Activated CD8-positive, alpha-beta T cell treated with anti-CD3 and anti-CD28 coated beads, Interleukin-2, amount 10 ng/mL, durations not matched to agents 7 days and 5 days (primary cell): Measurements from ENCODE around the gene TJP3. TPM values are rescaled to one million over a fixed set of nuclear protein-coding genes. Genes with fewer than 3 reads are reported as not detected.

Experiments used
- ATAC-seq: fragments of 150-1000 bp; cut with Tn5 transposase; one replicate; pipeline ENCODE4 v1.10.0; 2021; ENCODE audit warnings: moderate library complexity
- CTCF ChIA-PET: fragments of 350-600 bp; sonication (Branson Sonifier 250); formaldehyde crosslinking; loops from one replicate; lab custom pipeline; 2021; ENCODE audit warnings: antibody characterized with exemption; lab: Charles Lee
- POLR2A ChIA-PET: fragments of 350-600 bp; sonication (Branson Sonifier 250); formaldehyde crosslinking; loops from one replicate; lab custom pipeline; 2021; ENCODE audit warnings: antibody characterized with exemption; lab: Charles Lee
- DNase-seq: peaks from one replicate; pipeline ENCODE4 v3.0.0-alpha.2; 2020
- H3K27ac Mint-ChIP-seq: one replicate; pipeline ENCODE4 v1.8.0; 2021; ENCODE audit warnings: mild to moderate bottlenecking, mixed read lengths
- H3K27me3 Mint-ChIP-seq: one replicate; pipeline ENCODE4 v1.8.0; 2021; ENCODE audit warnings: low read depth, mixed read lengths
- H3K36me3 Mint-ChIP-seq: one replicate; pipeline ENCODE4 v1.8.0; 2021; ENCODE audit warnings: low read depth, mixed read lengths
- H3K4me1 Mint-ChIP-seq: one replicate; pipeline ENCODE4 v1.8.0; 2021; ENCODE audit warnings: low read depth, mixed read lengths
- H3K4me3 Mint-ChIP-seq: one replicate; pipeline ENCODE4 v1.8.0; 2021; ENCODE audit warnings: mild to moderate bottlenecking, mixed read lengths
- H3K9me3 Mint-ChIP-seq: one replicate; pipeline ENCODE4 v1.8.0; 2022; ENCODE audit warnings: mixed read lengths; ENCODE audit not compliant: insufficient read depth
- total RNA-seq, 2 experiments: library from RNA; stranded (reverse); gene quantifications; one replicate each; pipeline ENCODE4 v1.2.3, GENCODE V29; 2021

Gene TJP3
- total RNA-seq, 2 experiments from 2014 or later: 1.3 TPM

- no peak for DNase-seq
- H3K27ac Mint-ChIP-seq: no peak overlapping the region
Measured at GRCh38 chr19:3672993-3673392, 35.2 kb upstream of the TJP3 start.

GRCh38 chr19:3673506-3674439, 34.4 kb upstream of the TJP3 start:
- H3K9me3 Mint-ChIP-seq: no peaks in the 10 kb centered on the region
- CTCF ChIA-PET: interaction anchor here (0.5 kb wide), 1 partner anchor 69 kb away, joined by 3 read pairs; no protein-coding TSS in a partner anchor
- no peak overlapping the region for H3K4me3 Mint-ChIP-seq
- no peaks in the 10 kb centered on the region for H3K36me3 Mint-ChIP-seq
- H3K27me3 Mint-ChIP-seq: no peaks in the 10 kb centered on the region
- POLR2A ChIA-PET: no interaction called here
- H3K4me1 Mint-ChIP-seq: peaks cover 38% of the 10 kb centered on the region
- DNase-seq (no peak), ATAC-seq (no peak)
- no peak overlapping the region for H3K27ac Mint-ChIP-seq

More at GRCh38 chr19:3672993-3673392, 35.2 kb upstream of the TJP3 start:
- ChIA-PET POLR2A (interaction anchor here (0.7 kb wide), 1 partner anchor 15 kb away, joined by 3 read pairs; no protein-coding TSS in a partner anchor), CTCF (interaction anchor here (0.5 to 1.2 kb wide), 2 partner anchors 28 to 70 kb away, joined by 3 to 5 read pairs; partner anchors contain the start of gene PIP5K1C)
- no peak overlapping the region for H3K4me3 Mint-ChIP-seq
- H3K27me3 Mint-ChIP-seq: no peaks in the 10 kb centered on the region
- H3K4me1 Mint-ChIP-seq: peaks cover 38% of the 10 kb centered on the region
- no peak for ATAC-seq
- H3K9me3 Mint-ChIP-seq: no peaks in the 10 kb centered on the region
- H3K36me3 Mint-ChIP-seq: no peaks in the 10 kb centered on the region

GRCh38 chr19:3674784-3675543, 33.2 kb upstream of the TJP3 start:
- peaks cover 33% of the 10 kb centered on the region for H3K4me1 Mint-ChIP-seq
- ATAC-seq (no peak), DNase-seq (no peak)
- H3K27me3 Mint-ChIP-seq: no peaks in the 10 kb centered on the region
- no peaks in the 10 kb centered on the region for H3K9me3 Mint-ChIP-seq
- no peak overlapping the region for H3K4me3 Mint-ChIP-seq
- CTCF ChIA-PET: no interaction called here
- H3K36me3 Mint-ChIP-seq: no peaks in the 10 kb centered on the region
- POLR2A ChIA-PET: no interaction called here
- no peak overlapping the region for H3K27ac Mint-ChIP-seq

GRCh38 chr19:3678188-3678587, 30.0 kb upstream of the TJP3 start:
- Mint-ChIP-seq H3K4me3 (no peak overlapping the region), H3K27me3 (no peaks in the 10 kb centered on the region), H3K4me1 (peaks cover 9% of the 10 kb centered on the region), H3K9me3 (no peaks in the 10 kb centered on the region), H3K27ac (no peak overlapping the region), H3K36me3 (no peaks in the 10 kb centered on the region)
- DNase-seq (no peak), ATAC-seq (no peak)
- CTCF ChIA-PET: no interaction called here
- POLR2A ChIA-PET: no interaction called here

DNA sequence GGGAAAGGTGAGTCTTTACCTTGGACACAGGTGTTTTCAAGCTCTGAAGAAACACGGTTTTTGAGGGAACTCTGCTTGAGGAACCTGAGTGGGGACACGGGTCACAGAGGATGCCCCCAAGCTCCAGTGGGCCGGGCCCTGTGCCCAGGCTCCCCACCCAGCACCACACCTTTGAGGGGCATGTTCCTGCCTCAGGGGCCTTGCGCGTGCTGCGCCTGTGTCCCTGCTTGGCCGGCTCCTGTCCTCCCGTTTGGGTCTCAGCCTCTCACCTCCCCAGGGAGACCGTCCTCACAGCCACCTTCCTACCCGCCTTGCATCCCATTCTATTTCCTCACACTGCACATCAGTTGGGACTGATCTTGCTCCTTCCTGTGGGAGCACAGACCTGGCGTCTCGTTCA, 29.0 kb upstream of the TJP3 start:
- Mint-ChIP-seq H3K27ac (no peak overlapping the region), H3K36me3 (peaks cover 6% of the 10 kb centered on the region)
- POLR2A ChIA-PET: no interaction called here

DNA sequence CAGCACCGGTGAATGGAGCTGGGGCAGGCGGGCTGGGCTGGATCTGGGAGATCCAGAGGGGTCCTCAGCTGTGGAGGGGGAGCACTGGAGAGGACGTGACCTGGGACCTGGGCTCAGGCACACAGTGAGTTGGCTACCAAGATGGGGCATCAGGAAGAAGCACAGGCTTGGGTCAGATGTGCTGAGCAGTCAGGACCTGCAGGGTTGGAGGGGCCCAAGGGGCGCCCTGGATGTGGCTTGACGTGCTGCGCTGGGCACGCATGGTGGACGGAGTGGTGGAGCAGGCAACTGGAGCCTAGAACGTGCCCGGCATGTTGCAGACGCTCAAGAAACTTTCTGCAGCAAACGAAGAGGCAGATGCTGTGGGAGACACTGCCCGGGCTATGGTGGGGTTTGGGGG, 28.6 kb upstream of the TJP3 start:
- Mint-ChIP-seq H3K36me3 (peaks cover 10% of the 10 kb centered on the region), H3K4me1 (peaks cover 9% of the 10 kb centered on the region), H3K27ac (no peak overlapping the region), H3K9me3 (no peaks in the 10 kb centered on the region), H3K4me3 (no peak overlapping the region), H3K27me3 (no peaks in the 10 kb centered on the region)
- CTCF ChIA-PET: no interaction called here
- POLR2A ChIA-PET: no interaction called here
- no peak for ATAC-seq
- DNase-seq: no peak

More for the DNA sequence above, 29.0 kb upstream of the TJP3 start:
- no peak for DNase-seq
- ATAC-seq: no peak
- Mint-ChIP-seq H3K9me3 (no peaks in the 10 kb centered on the region), H3K4me1 (peaks cover 9% of the 10 kb centered on the region), H3K27me3 (no peaks in the 10 kb centered on the region), H3K4me3 (no peak overlapping the region)
- CTCF ChIA-PET: no interaction called here

DNA sequence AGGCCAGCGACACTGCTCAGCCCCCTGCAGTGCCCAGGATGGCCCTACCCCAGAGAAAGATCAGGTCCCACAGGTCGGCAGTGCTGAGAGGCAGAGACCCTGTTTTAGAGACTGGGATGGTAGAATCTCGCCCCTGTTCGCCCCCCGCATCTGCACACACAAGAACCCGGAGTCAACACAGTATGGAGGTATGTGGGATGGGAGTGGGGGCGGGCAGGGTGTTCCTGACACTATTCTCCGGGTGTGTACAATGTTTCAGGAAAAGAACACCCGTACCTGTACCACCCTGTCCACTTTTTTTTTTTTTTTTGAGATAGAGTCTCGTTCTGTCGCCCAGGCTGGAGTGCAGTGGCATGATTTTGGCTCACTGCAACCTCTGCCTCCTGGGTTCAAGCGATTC, 27.2 kb upstream of the TJP3 start:
- no peaks in the 10 kb centered on the region for H3K9me3 Mint-ChIP-seq
- H3K27ac Mint-ChIP-seq: no peak overlapping the region
- peaks cover 17% of the 10 kb centered on the region for H3K36me3 Mint-ChIP-seq
- no peak for DNase-seq
- ATAC-seq: no peak
- ChIA-PET POLR2A (no interaction called here), CTCF (no interaction called here)
- peaks cover 9% of the 10 kb centered on the region for H3K4me1 Mint-ChIP-seq
- H3K27me3 Mint-ChIP-seq: no peaks in the 10 kb centered on the region
- no peak overlapping the region for H3K4me3 Mint-ChIP-seq

DNA sequence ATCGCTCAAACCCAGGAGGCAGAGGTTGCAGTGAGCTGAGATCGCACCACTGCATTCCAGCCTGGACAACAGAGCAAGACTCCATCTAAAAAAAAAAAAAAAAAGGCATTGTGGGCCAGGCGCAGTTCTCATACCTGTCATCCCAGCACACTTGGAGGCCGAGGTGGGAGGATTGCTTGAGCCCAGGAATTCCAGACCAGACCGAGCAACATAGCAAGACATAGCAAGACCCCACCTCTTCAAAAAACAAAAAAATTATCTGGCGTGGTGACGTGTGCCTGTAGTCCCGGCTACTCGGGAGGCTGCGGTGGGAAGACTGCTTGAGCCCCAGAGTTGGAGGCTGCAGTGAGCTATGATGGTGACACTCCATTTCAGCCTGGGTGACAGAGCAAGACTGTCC, 25.9 kb upstream of the TJP3 start:
- ATAC-seq: no peak
- Mint-ChIP-seq H3K4me3 (no peak overlapping the region), H3K27ac (no peak overlapping the region), H3K9me3 (no peaks in the 10 kb centered on the region), H3K4me1 (peaks cover 6% of the 10 kb centered on the region), H3K27me3 (no peaks in the 10 kb centered on the region), H3K36me3 (peaks cover 17% of the 10 kb centered on the region)
- ChIA-PET CTCF (no interaction called here), POLR2A (no interaction called here)
- DNase-seq: no peak

GRCh38 chr19:3682741-3683404, 25.3 kb upstream of the TJP3 start:
- H3K9me3 Mint-ChIP-seq: no peaks in the 10 kb centered on the region
- H3K27ac Mint-ChIP-seq: no peak overlapping the region
- H3K27me3 Mint-ChIP-seq: no peaks in the 10 kb centered on the region
- peaks cover 17% of the 10 kb centered on the region for H3K36me3 Mint-ChIP-seq
- DNase-seq (no peak), ATAC-seq (no peak)
- H3K4me3 Mint-ChIP-seq: no peak overlapping the region
- ChIA-PET CTCF (no interaction called here), POLR2A (no interaction called here)
- H3K4me1 Mint-ChIP-seq: peaks cover 9% of the 10 kb centered on the region

DNA sequence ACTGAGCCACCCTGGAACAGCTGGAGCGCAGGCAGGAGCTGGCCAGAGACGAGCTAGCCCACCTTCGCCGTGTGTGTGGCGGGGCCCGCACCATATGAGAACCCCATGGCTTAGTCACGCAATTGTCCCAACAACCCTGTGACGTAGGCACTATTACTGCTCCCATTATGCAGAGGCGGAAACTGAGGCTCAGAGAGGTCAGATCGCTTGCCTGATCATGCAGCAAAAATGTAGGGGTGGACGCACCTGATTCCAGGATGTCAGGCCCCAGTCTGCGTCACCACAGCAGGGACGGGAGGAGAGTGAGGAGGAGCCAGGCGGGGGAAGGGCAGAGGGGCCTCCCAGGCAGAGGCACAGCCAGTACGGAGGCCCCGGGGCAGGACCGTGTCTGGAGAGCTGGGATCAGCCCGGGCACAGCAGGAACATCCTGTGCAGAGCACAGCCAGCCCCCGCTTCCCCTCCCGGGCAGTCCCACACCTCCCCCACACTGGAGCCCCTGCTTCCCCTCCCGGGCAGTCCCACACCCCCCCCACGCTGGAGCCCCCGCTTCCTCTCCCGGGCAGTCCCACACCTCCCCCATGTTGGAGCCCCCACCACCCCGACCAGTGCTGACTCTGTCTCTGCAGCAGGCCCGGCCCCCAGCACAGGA, 24.7 kb upstream of the TJP3 start:
- H3K27ac Mint-ChIP-seq: no peak overlapping the region
- H3K4me3 Mint-ChIP-seq: no peak overlapping the region

GRCh38 chr19:3684054-3684816, 23.9 kb upstream of the TJP3 start:
- Mint-ChIP-seq H3K4me3 (no peak overlapping the region), H3K9me3 (no peaks in the 10 kb centered on the region), H3K27me3 (no peaks in the 10 kb centered on the region), H3K27ac (no peak overlapping the region), H3K4me1 (peaks cover 13% of the 10 kb centered on the region), H3K36me3 (peaks cover 17% of the 10 kb centered on the region)
- POLR2A ChIA-PET: no interaction called here
- DNase-seq (no peak), ATAC-seq (no peak)
- CTCF ChIA-PET: no interaction called here

More for the DNA sequence above, 24.7 kb upstream of the TJP3 start:
- Mint-ChIP-seq H3K27me3 (no peaks in the 10 kb centered on the region), H3K4me1 (peaks cover 13% of the 10 kb centered on the region), H3K9me3 (no peaks in the 10 kb centered on the region), H3K36me3 (peaks cover 17% of the 10 kb centered on the region)
- ChIA-PET POLR2A (no interaction called here), CTCF (no interaction called here)
- no peak for ATAC-seq
- no peak for DNase-seq
